ENCODE data around the gene GPC5.

GPC5 gene

DNA sequence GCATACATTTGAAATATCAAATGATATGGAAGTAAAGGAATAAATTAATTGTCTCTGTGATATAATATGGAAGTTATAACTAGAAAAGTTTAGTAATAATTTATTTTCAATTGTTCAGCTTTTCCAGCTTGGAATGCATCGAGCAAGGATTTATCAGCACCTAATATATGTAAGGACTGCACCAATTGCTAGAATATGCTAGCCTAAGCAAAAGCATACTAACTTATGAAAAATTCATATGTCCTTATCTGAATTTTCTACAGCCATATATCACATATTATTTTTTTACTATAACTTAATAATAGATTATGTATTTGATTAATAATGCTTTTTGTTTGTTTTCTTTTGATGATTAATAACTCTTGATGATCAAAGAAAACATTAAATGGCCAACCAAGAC is 979.0 kb downstream of the GPC5 start:
- TF ChIP-seq, protein P1, sequence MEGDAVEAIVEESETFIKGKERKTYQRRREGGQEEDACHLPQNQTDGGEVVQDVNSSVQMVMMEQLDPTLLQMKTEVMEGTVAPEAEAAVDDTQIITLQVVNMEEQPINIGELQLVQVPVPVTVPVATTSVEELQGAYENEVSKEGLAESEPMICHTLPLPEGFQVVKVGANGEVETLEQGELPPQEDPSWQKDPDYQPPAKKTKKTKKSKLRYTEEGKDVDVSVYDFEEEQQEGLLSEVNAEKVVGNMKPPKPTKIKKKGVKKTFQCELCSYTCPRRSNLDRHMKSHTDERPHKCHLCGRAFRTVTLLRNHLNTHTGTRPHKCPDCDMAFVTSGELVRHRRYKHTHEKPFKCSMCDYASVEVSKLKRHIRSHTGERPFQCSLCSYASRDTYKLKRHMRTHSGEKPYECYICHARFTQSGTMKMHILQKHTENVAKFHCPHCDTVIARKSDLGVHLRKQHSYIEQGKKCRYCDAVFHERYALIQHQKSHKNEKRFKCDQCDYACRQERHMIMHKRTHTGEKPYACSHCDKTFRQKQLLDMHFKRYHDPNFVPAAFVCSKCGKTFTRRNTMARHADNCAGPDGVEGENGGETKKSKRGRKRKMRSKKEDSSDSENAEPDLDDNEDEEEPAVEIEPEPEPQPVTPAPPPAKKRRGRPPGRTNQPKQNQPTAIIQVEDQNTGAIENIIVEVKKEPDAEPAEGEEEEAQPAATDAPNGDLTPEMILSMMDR (IDR thresholded peaks at IDR 0.05), result no peak
- DNase-seq (ENCODE audit: low spot score), result no peak
- H3K27ac ChIP-seq, result no peak overlapping the region
- no peak overlapping the region for H3K4me3 ChIP-seq

DNA sequence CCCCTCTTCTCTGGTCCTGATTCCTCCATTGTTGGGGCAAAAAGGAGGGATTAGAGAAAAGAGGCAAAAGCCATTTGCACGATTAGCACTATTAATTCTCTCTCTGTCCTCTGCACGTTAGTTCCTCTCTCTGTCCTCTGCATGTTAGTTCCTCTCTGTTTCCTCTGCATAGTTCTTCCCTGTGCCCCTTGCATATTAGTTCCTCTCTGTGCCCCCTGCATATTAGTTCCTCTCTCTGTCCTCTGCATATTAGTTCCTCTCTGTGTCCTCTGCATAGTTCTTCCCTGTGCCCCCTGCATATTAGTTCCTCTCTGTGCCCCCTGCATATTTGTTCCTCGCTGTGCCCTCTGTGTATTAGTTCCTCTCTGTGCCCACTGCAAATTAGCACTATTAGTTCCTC is 981.0 kb downstream of the GPC5 start:
- Histone ChIP-seq H3K4me3 (no peak overlapping the region), H3K27ac (no peak overlapping the region)
- DNase-seq (ENCODE audit: low spot score), result no peak
- TF ChIP-seq, protein P1 (IDR thresholded peaks at IDR 0.05), result no peak

DNA sequence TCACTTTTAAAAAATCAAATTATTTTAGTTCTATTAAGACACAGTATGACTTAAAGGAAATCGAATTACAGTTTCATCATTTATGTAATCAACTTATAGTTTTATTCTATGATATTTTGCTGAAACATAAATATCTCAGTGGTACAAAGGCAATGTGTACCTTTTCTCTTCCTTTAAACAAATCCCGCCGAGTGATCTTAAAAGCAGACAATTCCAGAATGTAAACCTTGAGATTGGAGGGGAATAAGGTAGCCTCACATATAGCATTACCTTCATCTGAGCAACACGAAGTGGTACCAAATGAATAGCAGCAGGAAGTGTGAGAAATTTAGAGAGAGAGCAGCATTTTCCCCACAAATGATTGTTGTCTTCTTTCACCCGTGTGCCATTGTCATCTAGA is 986.0 kb downstream of the GPC5 start:
- TF ChIP-seq, protein P1 (IDR thresholded peaks at IDR 0.05), result no peak
- Histone ChIP-seq H3K27ac (no peak overlapping the region), H3K4me3 (no peak overlapping the region)
- DNase-seq (ENCODE audit: low spot score), result no peak

DNA sequence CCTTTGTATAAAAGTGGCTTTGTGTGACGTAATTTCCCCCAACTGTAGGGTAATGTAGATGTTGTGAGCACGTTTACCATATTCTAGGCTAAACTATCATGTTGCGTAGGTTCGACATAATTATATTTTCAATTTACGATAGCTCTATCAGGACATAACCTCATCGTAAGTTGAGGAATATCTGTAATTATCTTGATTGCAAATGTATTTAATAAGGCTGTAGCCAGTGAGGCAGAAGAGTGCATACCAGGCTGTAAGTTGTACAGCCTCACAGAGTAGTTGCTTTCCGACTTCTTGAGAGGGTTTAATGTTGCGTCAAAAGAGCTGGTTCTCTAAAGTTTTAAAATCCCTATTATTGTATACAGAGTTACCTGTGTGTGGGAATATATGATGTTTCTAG is 988.8 kb downstream of the GPC5 start:
- Histone ChIP-seq H3K27ac (no peak overlapping the region), H3K4me3 (no peak overlapping the region)
- TF ChIP-seq, protein P1 (IDR thresholded peaks at IDR 0.05), result no peak
- no peak for DNase-seq (ENCODE audit: low spot score)

DNA sequence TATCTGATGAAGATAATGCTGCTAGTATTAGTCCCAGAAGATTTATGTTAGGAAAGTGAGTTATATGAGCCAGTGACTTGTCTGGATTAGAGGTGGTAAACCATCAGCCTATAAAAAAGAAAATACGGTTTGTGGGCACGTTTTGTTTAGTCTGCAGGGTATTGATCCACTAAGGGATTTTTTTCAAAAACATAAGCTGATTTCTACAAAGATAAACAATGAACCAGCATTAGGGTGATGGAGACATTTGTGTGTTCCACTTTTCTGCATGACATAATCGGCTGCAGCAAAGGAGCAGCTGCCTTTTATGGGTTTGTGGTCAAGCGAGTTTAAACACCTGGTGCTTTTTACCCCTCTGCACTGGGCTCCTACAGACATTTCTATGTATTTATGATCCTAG is 991.8 kb downstream of the GPC5 start:
- Histone ChIP-seq H3K27ac (no peak overlapping the region), H3K4me3 (no peak overlapping the region)
- TF ChIP-seq, protein P1 (IDR thresholded peaks at IDR 0.05), result no peak
- no peak for DNase-seq (ENCODE audit: low spot score)

DNA sequence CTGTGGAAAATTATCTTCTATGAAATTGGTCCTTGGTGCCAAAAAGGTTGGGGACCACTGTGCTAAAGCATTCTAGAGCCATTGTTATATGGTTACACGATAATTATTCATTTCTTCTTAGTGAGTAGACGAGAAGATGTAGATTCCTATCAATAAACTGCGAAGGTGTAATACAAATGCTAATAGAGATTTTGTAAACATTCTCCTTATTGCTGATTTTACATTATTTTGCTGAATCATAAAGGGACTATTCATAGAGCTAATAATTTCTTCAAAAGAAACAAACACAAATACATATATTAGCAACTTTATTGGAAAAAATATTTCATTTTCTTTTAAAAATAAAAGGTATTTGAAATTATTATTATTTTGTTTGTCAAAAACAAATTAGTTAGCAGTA is 1005.2 kb downstream of the GPC5 start:
- no peak for DNase-seq (ENCODE audit: low spot score)
- H3K27ac ChIP-seq, result no peak overlapping the region
- no peak overlapping the region for H3K4me3 ChIP-seq
- TF ChIP-seq, protein P1 (IDR thresholded peaks at IDR 0.05), result no peak

DNA sequence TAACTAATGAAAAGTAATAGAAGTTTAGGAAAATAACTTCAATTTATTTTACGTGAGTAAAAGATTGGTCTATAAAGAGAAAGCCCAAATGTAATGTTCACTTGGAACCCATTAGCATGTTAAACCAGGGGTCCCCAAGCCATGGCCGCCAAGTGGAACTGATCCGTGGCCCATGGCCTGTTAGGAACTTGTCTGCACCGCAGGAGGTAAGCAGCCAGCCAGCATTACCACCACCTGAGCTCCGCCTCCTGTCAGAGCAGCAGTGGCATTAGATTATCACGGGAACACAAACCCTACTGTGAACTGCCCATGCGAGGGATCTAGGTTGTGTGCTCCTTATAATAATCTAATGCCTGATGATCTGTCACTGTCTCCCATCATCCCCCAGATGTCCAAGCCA is 1009.4 kb downstream of the GPC5 start:
- no peak for DNase-seq (ENCODE audit: low spot score)
- Histone ChIP-seq H3K27ac (no peak overlapping the region), H3K4me3 (no peak overlapping the region)
- TF ChIP-seq, protein P1 (IDR thresholded peaks at IDR 0.05), result no peak
